Ammon's horn (tissue), 1 donor: ENCODE results near the gene UBASH3A.
"Not testable (repeated sequence)": the region's sequence is repeated elsewhere in the genome, so short reads cannot be mapped to it uniquely, and the experiment has no call there.

Experiments used
- DNase-seq: peaks from one replicate; pipeline ENCODE4 v3.0.0-alpha.2; 2016; ENCODE audit warnings: low spot score

The UBASH3A gene

GRCh38 chr21:42390696-42391095, 13.0 kb upstream of the UBASH3A start:
- no peak for DNase-seq

- no peak for DNase-seq
Measured at GRCh38 chr21:42391297-42391696, 12.4 kb upstream of the UBASH3A start.

GRCh38 chr21:42392731-42393442, 10.8 kb upstream of the UBASH3A start:
- DNase-seq = no peak

- no peak for DNase-seq
Measured at GRCh38 chr21:42393443-42393950, 10.2 kb upstream of the UBASH3A start.

GRCh38 chr21:42395302-42395701, 8.4 kb upstream of the UBASH3A start:
- no peak for DNase-seq

- no peak for DNase-seq
Measured at GRCh38 chr21:42395905-42396651, 7.6 kb upstream of the UBASH3A start, which contains the start of gene TMPRSS3. TMPRSS3 (minus strand) TSS chr21:42396052; CDS start chr21:42395417, 635 bp downstream.

GRCh38 chr21:42396799-42397745, 6.6 kb upstream of the UBASH3A start:
- DNase-seq = no peak

GRCh38 chr21:42397746-42398394, 5.8 kb upstream of the UBASH3A start:
- DNase-seq = no peak

GRCh38 chr21:42398436-42399028, 5.2 kb upstream of the UBASH3A start:
- no peak for DNase-seq

GRCh38 chr21:42400525-42400924, 3.2 kb upstream of the UBASH3A start:
- DNase-seq = no peak

- no peak for DNase-seq
Measured at GRCh38 chr21:42401154-42401553, 2.5 kb upstream of the UBASH3A start.

GRCh38 chr21:42401820-42402251, 1.9 kb upstream of the UBASH3A start:
- no peak for DNase-seq

GRCh38 chr21:42404539-42404938, 837 bp downstream of the UBASH3A start:
- DNase-seq = no peak

- DNase-seq = no peak
Measured at GRCh38 chr21:42405064-42406013, 1.6 kb downstream of the UBASH3A start.

- no peak for DNase-seq
Measured at GRCh38 chr21:42406201-42406621, 2.5 kb downstream of the UBASH3A start.

GRCh38 chr21:42406866-42407265, 3.2 kb downstream of the UBASH3A start:
- no peak for DNase-seq

GRCh38 chr21:42407476-42407875, 3.8 kb downstream of the UBASH3A start:
- no peak for DNase-seq

GRCh38 chr21:42408718-42409117, 5.0 kb downstream of the UBASH3A start:
- not testable (repeated sequence) for DNase-seq

GRCh38 chr21:42409366-42409765, 5.7 kb downstream of the UBASH3A start:
- DNase-seq = no peak
